Neural cell (in vitro differentiated cells): ENCODE results near the gene BLM. TPM values are rescaled to one million over a fixed set of nuclear protein-coding genes. Genes with fewer than 3 reads are reported as not detected.

Experiments used
- H2AFZ ChIP-seq: fragments of 200-600, 300-800 bp; sonication (generic), shearing (Covaris generic); 2 replicates; pipeline ENCODE4 v1.6.0; 2014; ENCODE audit warnings: low read depth, mild to moderate bottlenecking, antibody characterized with exemption, low read length, moderate library complexity
- H3F3A ChIP-seq: fragments of 200-600 bp; shearing (Covaris generic); 2 replicates; pipeline ENCODE4 v1.6.1; 2016; ENCODE audit warnings: mild to moderate bottlenecking, moderate library complexity, mixed read lengths, antibody characterized with exemption, low read length; ENCODE audit not compliant: insufficient read depth, poor library complexity, severe bottlenecking
- H3K27ac ChIP-seq: fragments of 200-600, 300-800 bp; sonication (generic), shearing (Covaris generic); 2 replicates; pipeline ENCODE4 v1.5.1; 2014; ENCODE audit warnings: mild to moderate bottlenecking, low read length, moderate library complexity
- H3K27me3 ChIP-seq: fragments of 300-800, 200-600 bp; sonication (generic), shearing (Covaris generic); 2 replicates; pipeline ENCODE4 v1.6.0; 2014; ENCODE audit warnings: mild to moderate bottlenecking, low read depth, low read length, moderate library complexity; ENCODE audit not compliant: insufficient read depth
- H3K36me3 ChIP-seq: fragments of 300-800, 200-600 bp; sonication (generic), shearing (Covaris generic); 2 replicates; pipeline ENCODE4 v1.5.1; 2014; ENCODE audit warnings: mild to moderate bottlenecking, antibody characterized with exemption, low read length, moderate library complexity; ENCODE audit not compliant: insufficient read depth
- H3K4me2 ChIP-seq: fragments of 300-800, 200-600 bp; sonication (generic), shearing (Covaris generic); 2 replicates; pipeline ENCODE4 v1.6.0; 2014; ENCODE audit warnings: mild to moderate bottlenecking, low read length
- H3K4me3 ChIP-seq: fragments of 300-800, 200-600 bp; sonication (generic), shearing (Covaris generic); 2 replicates; pipeline ENCODE4 v1.5.1; 2014; ENCODE audit warnings: mild to moderate bottlenecking, low read length, moderate library complexity
- H3K79me2 ChIP-seq: fragments of 200-600 bp; shearing (Covaris generic); replicated peaks from 2 replicates; pipeline ENCODE4 v1.6.0; 2014; ENCODE audit warnings: mild to moderate bottlenecking, low read length, moderate library complexity; ENCODE audit not compliant: insufficient read depth
- H3K9ac ChIP-seq: fragments of 300-800, 200-600 bp; sonication (generic), shearing (Covaris generic); 2 replicates; pipeline ENCODE4 v1.6.1; 2016; ENCODE audit warnings: mild to moderate bottlenecking, low read length, mixed read lengths
- H3K9me2 ChIP-seq: fragments of 200-600 bp; shearing (Covaris generic); 2 replicates; pipeline ENCODE4 v1.6.1; 2016; ENCODE audit warnings: mild to moderate bottlenecking, low read length, mixed read lengths; ENCODE audit not compliant: insufficient read depth
- H3K9me3 ChIP-seq: fragments of 200-600, 300-800 bp; sonication (generic), shearing (Covaris generic); 2 replicates; pipeline ENCODE4 v1.6.1; 2016; ENCODE audit warnings: mild to moderate bottlenecking, mixed run types, low read length, moderate library complexity, mixed read lengths
- H4K20me1 ChIP-seq: fragments of 200-600 bp; shearing (Covaris generic); 2 replicates; pipeline ENCODE4 v1.6.1; 2016; ENCODE audit warnings: mild to moderate bottlenecking, mixed run types; ENCODE audit not compliant: insufficient read depth
- CTCF ChIP-seq: fragments of 450-650 bp; IDR thresholded peaks from 2 replicates; pipeline ENCODE4 v1.5.1; 2014; ENCODE audit warnings: antibody characterized with exemption, mild to moderate bottlenecking, moderate library complexity; ENCODE audit not compliant: poor library complexity, severe bottlenecking
- EP300 ChIP-seq: fragments of 450-650 bp; conservative IDR thresholded peaks from 2 replicates; pipeline ENCODE4 v1.6.1; 2014; ENCODE audit warnings: antibody characterized with exemption, mild to moderate bottlenecking, moderate library complexity; ENCODE audit not compliant: poor library complexity, severe bottlenecking
- EZH2 ChIP-seq: fragments of 200-600, 300-800 bp; shearing (Covaris generic), sonication (generic); IDR thresholded peaks from 2 replicates; pipeline ENCODE4 v1.6.1; 2014; ENCODE audit warnings: antibody characterized with exemption, low read length, borderline replicate concordance, mild to moderate bottlenecking; ENCODE audit not compliant: insufficient read depth, poor library complexity, severe bottlenecking
- MXI1 ChIP-seq: fragments of 450-650 bp; conservative IDR thresholded peaks from 2 replicates; pipeline ENCODE4 v1.6.1; 2014; ENCODE audit warnings: antibody characterized with exemption, mild to moderate bottlenecking; ENCODE audit not compliant: poor library complexity, severe bottlenecking
- POLR2AphosphoS5 ChIP-seq: IDR thresholded peaks from 2 replicates; pipeline ENCODE4 v1.6.1; 2012
- RAD21 ChIP-seq: fragments of 450-650 bp; conservative IDR thresholded peaks from 2 replicates; pipeline ENCODE4 v1.6.1; 2014; ENCODE audit warnings: antibody characterized with exemption, mild to moderate bottlenecking, moderate library complexity
- REST ChIP-seq: IDR thresholded peaks from 2 replicates; pipeline ENCODE4 v1.6.1; 2012; ENCODE audit warnings: borderline replicate concordance
- SMC3 ChIP-seq: fragments of 450-650 bp; conservative IDR thresholded peaks from 2 replicates; pipeline ENCODE4 v1.6.1; 2014; ENCODE audit warnings: antibody characterized with exemption, mild to moderate bottlenecking, moderate library complexity; ENCODE audit not compliant: poor library complexity
- TAF1 ChIP-seq: IDR thresholded peaks from 2 replicates; pipeline ENCODE4 v1.6.1; 2012; ENCODE audit warnings: low read depth
- polyA plus RNA-seq: library from polyadenylated mRNA; depleted of rRNA; stranded (reverse); fragments of >200 nt; gene quantifications from 2 replicates; pipeline ENCODE4 v1.2.3, GENCODE V29; 2014

BLM gene
- polyA plus RNA-seq, 1 donor from 2014 or later, result 4.5 TPM

GRCh38 chr15:90765966-90766365 lies 48.8 kb downstream of the BLM start:
- no peak for TF ChIP-seq EP300
- TF ChIP-seq TAF1, result no peak
- no peak for TF ChIP-seq POLR2AphosphoS5
- no peak for TF ChIP-seq MXI1
- no peak for TF ChIP-seq EZH2
- TF ChIP-seq REST, result no peak
- no peak for TF ChIP-seq CTCF
- no peak for TF ChIP-seq RAD21
- TF ChIP-seq SMC3, result no peak
- no peaks in the 10 kb centered on the region for H3K9me2 ChIP-seq
- H3K9ac ChIP-seq, result no peak overlapping the region
- H3K36me3 ChIP-seq, result no peaks in the 10 kb centered on the region
- H3K27me3 ChIP-seq, result no peaks in the 10 kb centered on the region
- no peaks in the 10 kb centered on the region for H4K20me1 ChIP-seq
- H3K79me2 ChIP-seq, result no peaks in the 10 kb centered on the region
- H3F3A ChIP-seq, result no peaks in the 10 kb centered on the region
- no peak overlapping the region for H3K27ac ChIP-seq
- H3K4me3 ChIP-seq, result no peak overlapping the region
- no peaks in the 10 kb centered on the region for H3K9me3 ChIP-seq
- H2AFZ ChIP-seq, result no peak overlapping the region
- no peak overlapping the region for H3K4me2 ChIP-seq

- H3K9ac ChIP-seq, result no peak overlapping the region
- no peaks in the 10 kb centered on the region for H3K9me2 ChIP-seq
- no peak overlapping the region for H3K4me2 ChIP-seq
- no peak overlapping the region for H2AFZ ChIP-seq
- no peaks in the 10 kb centered on the region for H3F3A ChIP-seq
- H3K4me3 ChIP-seq, result no peak overlapping the region
- H3K79me2 ChIP-seq, result no peaks in the 10 kb centered on the region
- no peaks in the 10 kb centered on the region for H3K36me3 ChIP-seq
- no peak overlapping the region for H3K27ac ChIP-seq
- no peak for TF ChIP-seq REST
- no peak for TF ChIP-seq TAF1
- no peak for TF ChIP-seq SMC3
- TF ChIP-seq EZH2, result no peak
- TF ChIP-seq MXI1, result no peak
- TF ChIP-seq POLR2AphosphoS5, result no peak
- TF ChIP-seq RAD21, result no peak
- TF ChIP-seq EP300, result no peak
- no peak for TF ChIP-seq CTCF
- H3K9me3 ChIP-seq, result no peaks in the 10 kb centered on the region
- no peaks in the 10 kb centered on the region for H3K27me3 ChIP-seq
- H4K20me1 ChIP-seq, result no peaks in the 10 kb centered on the region
Measured at GRCh38 chr15:90769375-90769774, 52.2 kb downstream of the BLM start.
